IMR-90 (cell line): ENCODE data around the gene XCL1. TPM values are rescaled to one million over a fixed set of nuclear protein-coding genes. Genes with fewer than 3 reads are reported as not detected.
"Not testable (repeated sequence)": the region's sequence is repeated elsewhere in the genome, so short reads cannot be mapped to it uniquely, and the experiment has no call there.

ENCODE experiments used
- ATAC-seq: fragments of 200-7000 bp; cut with Tn5 transposase; 2 replicates; pipeline ENCODE4 v1.9.1; 2020; ENCODE audit warnings: low read depth, mild to moderate bottlenecking, moderate library complexity
- Bru-seq: library from RNA; stranded (reverse); fragments of 400-500 nt; gene quantifications from one replicate; lab custom pipeline; 2021; lab: Mats Ljungman, UMichigan
- BruChase-seq, 2 experiments: library from RNA; stranded (reverse); fragments of 400-500 nt; gene quantifications; one replicate each; lab custom pipeline; 2021; lab: Mats Ljungman, UMichigan
- BruUV-seq: library from RNA; stranded (reverse); fragments of 400-500 nt; replicated peaks from 2 replicates; lab custom pipeline; 2021; lab: Mats Ljungman, UMichigan
- CTCF ChIA-PET: fragments of 300-600 bp; formaldehyde crosslinking; extraction: SDS; loops from one replicate; lab custom pipeline; 2021; ENCODE audit warnings: antibody characterized with exemption; lab: Yijun Ruan, JAX
- POLR2A ChIA-PET: fragments of 300-600 bp; sonication (Branson Sonifier 250); formaldehyde crosslinking; loops from one replicate; lab custom pipeline; 2022; ENCODE audit warnings: antibody characterized with exemption; ENCODE audit not compliant: unreplicated experiment; lab: Charles Lee
- DNase-seq: peaks from one replicate; pipeline ENCODE4 v3.0.0; 2013
- H2AFZ ChIP-seq: replicated peaks from 2 replicates; pipeline ENCODE3; 2013; ENCODE audit warnings: low read length, mild to moderate bottlenecking; ENCODE audit not compliant: poor library complexity
- H2AK5ac ChIP-seq: 2 replicates; pipeline ENCODE4 v1.6.1; 2013; ENCODE audit warnings: low read depth, low read length, inconsistent platforms
- H2AK9ac ChIP-seq: replicated peaks from 2 replicates; pipeline ENCODE3; 2013; ENCODE audit warnings: mild to moderate bottlenecking, low read depth, low read length, moderate library complexity; ENCODE audit not compliant: poor library complexity
- H2BK120ac ChIP-seq: 2 replicates; pipeline ENCODE4 v1.6.1; 2013; ENCODE audit warnings: low read depth, low read length, inconsistent platforms
- H2BK15ac ChIP-seq: 3 replicates; pipeline ENCODE4 v1.6.1; 2013; ENCODE audit warnings: low read depth, low read length, inconsistent platforms
- H2BK20ac ChIP-seq: 2 replicates; pipeline ENCODE4 v1.6.1; 2013; ENCODE audit warnings: low read depth, mild to moderate bottlenecking, inconsistent platforms, low read length, moderate library complexity
- H2BK5ac ChIP-seq: 2 replicates; pipeline ENCODE4 v1.6.1; 2013; ENCODE audit warnings: mild to moderate bottlenecking, low read depth, low read length, inconsistent platforms; ENCODE audit not compliant: poor library complexity, severe bottlenecking
- H3K14ac ChIP-seq: replicated peaks from 2 replicates; pipeline ENCODE4 v1.6.1; 2013; ENCODE audit warnings: low read depth, low read length, inconsistent platforms
- H3K18ac ChIP-seq: 2 replicates; pipeline ENCODE4 v1.6.1; 2013; ENCODE audit warnings: low read depth, low read length, control low read depth
- H3K23ac ChIP-seq: 2 replicates; pipeline ENCODE4 v1.6.1; 2013; ENCODE audit warnings: low read depth, low read length, inconsistent platforms
- H3K27ac ChIP-seq: 2 replicates; pipeline ENCODE4 v1.5.1; 2013; ENCODE audit warnings: mild to moderate bottlenecking, control low read depth, low read length; ENCODE audit not compliant: insufficient read depth
- H3K27me3 ChIP-seq: 2 replicates; pipeline ENCODE4 v1.6.1; 2013; ENCODE audit warnings: low read length; ENCODE audit not compliant: control insufficient read depth, insufficient read depth
- H3K36me3 ChIP-seq: 2 replicates; pipeline ENCODE4 v1.6.1; 2013; ENCODE audit warnings: low read length, mixed read lengths; ENCODE audit not compliant: control insufficient read depth, insufficient read depth
- H3K4ac ChIP-seq: 2 replicates; pipeline ENCODE4 v1.6.1; 2013; ENCODE audit warnings: low read depth, low read length, inconsistent platforms
- H3K4me1 ChIP-seq: 2 replicates; pipeline ENCODE4 v1.6.1; 2013; ENCODE audit warnings: low read length, mixed read lengths; ENCODE audit not compliant: control insufficient read depth, insufficient read depth
- H3K4me2 ChIP-seq: 2 replicates; pipeline ENCODE4 v1.6.1; 2013; ENCODE audit warnings: low read depth, mild to moderate bottlenecking, control low read depth, low read length, moderate library complexity
- H3K4me3 ChIP-seq: 2 replicates; pipeline ENCODE4 v1.5.1; 2013; ENCODE audit warnings: low read depth, mild to moderate bottlenecking, control low read depth, low read length, moderate library complexity; ENCODE audit not compliant: insufficient read depth
- H3K56ac ChIP-seq: 2 replicates; pipeline ENCODE4 v1.6.1; 2013; ENCODE audit warnings: low read length, inconsistent platforms; ENCODE audit not compliant: insufficient read depth; ENCODE audit errors: extremely low read depth
- H3K79me1 ChIP-seq, 2 experiments: 2 replicates each; pipeline ENCODE4 v1.6.1; 2013; ENCODE audit warnings: low read length in 2 of 2, inconsistent platforms in 1 of 2, low read depth in 1 of 2
- H3K9ac ChIP-seq: 2 replicates; pipeline ENCODE4 v1.6.1; 2013; ENCODE audit warnings: low read depth, low read length, control low read depth
- H3K9me1 ChIP-seq: 2 replicates; pipeline ENCODE4 v1.6.1; 2013; ENCODE audit warnings: low read length, inconsistent platforms; ENCODE audit not compliant: insufficient read depth
- H3K9me3 ChIP-seq: 2 replicates; pipeline ENCODE4 v1.6.1; 2013; ENCODE audit warnings: low read length; ENCODE audit not compliant: control insufficient read depth, insufficient read depth
- H4K20me1 ChIP-seq: 2 replicates; pipeline ENCODE4 v1.6.1; 2013; ENCODE audit warnings: low read length, inconsistent platforms; ENCODE audit not compliant: insufficient read depth
- H4K5ac ChIP-seq: 2 replicates; pipeline ENCODE4 v1.6.1; 2013; ENCODE audit warnings: mild to moderate bottlenecking, low read depth, low read length, control low read depth
- H4K8ac ChIP-seq, 2 experiments: 2 replicates each; pipeline ENCODE4 v1.6.1; 2013; ENCODE audit warnings: low read depth in 2 of 2, low read length in 2 of 2, control low read depth in 1 of 2, inconsistent platforms in 1 of 2
- H4K91ac ChIP-seq: 2 replicates; pipeline ENCODE4 v1.6.1; 2013; ENCODE audit warnings: low read depth, low read length, inconsistent platforms; ENCODE audit not compliant: insufficient read depth
- WGBS, 2 experiments: methylation state at CpG; one replicate each; pipeline versions ENCODE4 v1.1.5 to v1.1.7; 2013; ENCODE audit warnings: missing lambda C conversion rate in 2 of 2; ENCODE audit not compliant: insufficient read length in 1 of 2; ENCODE audit errors: extremely low coverage in 2 of 2; 5-methylcytosine and 5-hydroxymethylcytosine counted together
- dilution Hi-C: fragments of 300-500 bp; cut with HindIII; formaldehyde crosslinking; loops from one replicate; pipeline ENCODE4 v1.14.3; 2018; ENCODE audit warnings: low sequenced_read_pairs; ENCODE audit not compliant: unreplicated experiment
- in situ Hi-C: fragments of 300-500 bp; cut with MboI; formaldehyde crosslinking; loops from 3 replicates; pipeline ENCODE4 v1.14.3; 2019; ENCODE audit warnings: low sequenced_read_pairs, inconsistent platforms, mixed read lengths
- intact Hi-C: fragments of 100-400 bp; cut with micrococcal nuclease; formaldehyde crosslinking; loops from 2 replicates; pipeline ENCODE4 v1.10.0; 2022
- long read RNA-seq: library from polyadenylated mRNA; unstranded; transcript quantifications from one replicate; pipeline ENCODE4 v2.0.0, GENCODE V29; 2021; ENCODE audit not compliant: unreplicated experiment
- polyA plus RNA-seq, 3 experiments: library from polyadenylated mRNA; depleted of rRNA; stranded (reverse); fragments of >200 nt; gene quantifications; 2 replicates each; pipeline ENCODE4 v1.2.3, GENCODE V29; 2012; ENCODE audit warnings: low replicate concordance in 1 of 3
- total RNA-seq: library from RNA; depleted of rRNA; stranded (reverse); fragments of >200 nt; gene quantifications from 2 replicates; pipeline ENCODE4 v1.2.3, GENCODE V29; 2012; rRNA removed

Gene XCL1, protein sequence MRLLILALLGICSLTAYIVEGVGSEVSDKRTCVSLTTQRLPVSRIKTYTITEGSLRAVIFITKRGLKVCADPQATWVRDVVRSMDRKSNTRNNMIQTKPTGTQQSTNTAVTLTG
- total RNA-seq (not detected in 2 replicates), polyA plus RNA-seq (2012; rRNA removed) (not detected in 2 replicates), Bru-seq, nascent RNA (not detected), BruChase-seq, experiment 1, labeled RNA remaining after a 6-hour chase (not detected), BruChase-seq, experiment 2, labeled RNA remaining after a 2-hour chase (not detected)
- not detected in 2 replicates for polyA plus RNA-seq (2012; cell fraction: cytosol; rRNA removed)
- not detected in 2 replicates for polyA plus RNA-seq (2012; cell fraction: nucleus; rRNA removed; ENCODE audit: low replicate concordance)
- long read RNA-seq, result 0 reads

DNA sequence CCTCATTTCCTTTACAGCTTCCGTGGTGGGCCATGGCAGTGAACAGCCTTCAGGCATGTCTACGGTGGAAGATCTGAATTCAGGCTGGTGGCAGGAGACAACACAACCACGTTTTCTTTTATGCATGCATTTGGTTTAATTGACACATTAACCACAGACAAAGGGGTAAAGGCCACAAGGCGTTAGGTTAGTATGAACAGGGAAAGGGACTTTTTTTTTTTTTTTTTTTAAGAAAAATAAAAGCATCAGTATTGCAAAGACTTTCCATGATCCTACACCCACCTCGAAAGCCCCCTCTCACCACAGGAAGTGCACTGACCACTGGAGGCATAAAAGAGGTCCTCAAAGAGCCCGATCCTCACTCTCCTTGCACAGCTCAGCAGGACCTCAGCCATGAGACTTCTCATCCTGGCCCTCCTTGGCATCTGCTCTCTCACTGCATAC lies at the start of gene XCL1:
Gene XCL1, plus strand, starts transcription at position 361 of the 444 bp plus-strand sequence. Its CDS starts 33 bp downstream, at position 394.
- H3K4me1 ChIP-seq, H4K5ac ChIP-seq, DNase-seq, dilution Hi-C loops, H3K4me3 ChIP-seq, H3K14ac ChIP-seq, CTCF ChIA-PET, H3K27ac ChIP-seq, H4K91ac ChIP-seq, H3K9me3 ChIP-seq, H3K36me3 ChIP-seq, H3K4me2 ChIP-seq, H3K79me1 ChIP-seq, H2BK5ac ChIP-seq, H2AK9ac ChIP-seq, H3K23ac ChIP-seq, in situ Hi-C loops, ATAC-seq, H4K20me1 ChIP-seq, intact Hi-C loops, H3K9me1 ChIP-seq, H2BK20ac ChIP-seq, H3K27me3 ChIP-seq, POLR2A ChIA-PET, BruUV-seq, H2BK120ac ChIP-seq, H2AK5ac ChIP-seq, H2AFZ ChIP-seq, H4K8ac ChIP-seq, H3K56ac ChIP-seq, H3K18ac ChIP-seq, H2BK15ac ChIP-seq, H3K4ac ChIP-seq, H3K9ac ChIP-seq: not testable (repeated sequence)
- no CpG with 5 or more reads among the region's 6 CpGs for WGBS, 2 experiments
